GM18498 (cell line): ENCODE results near the gene SERAC1.
"Not testable (repeated sequence)": the region's sequence is repeated elsewhere in the genome, so short reads cannot be mapped to it uniquely, and the experiment has no call there.

Experiments used
- ATAC-seq: cut with Tn5 transposase; IDR thresholded peaks from one replicate; pipeline ENCODE4 v1.9.1; 2021; ENCODE audit warnings: mild to moderate bottlenecking, moderate library complexity; ENCODE audit not compliant: unreplicated experiment

Gene SERAC1

GRCh38 chr6:158175111-158175510 lies 7.0 kb upstream of the SERAC1 start:
- ATAC-seq, result no peak

DNA sequence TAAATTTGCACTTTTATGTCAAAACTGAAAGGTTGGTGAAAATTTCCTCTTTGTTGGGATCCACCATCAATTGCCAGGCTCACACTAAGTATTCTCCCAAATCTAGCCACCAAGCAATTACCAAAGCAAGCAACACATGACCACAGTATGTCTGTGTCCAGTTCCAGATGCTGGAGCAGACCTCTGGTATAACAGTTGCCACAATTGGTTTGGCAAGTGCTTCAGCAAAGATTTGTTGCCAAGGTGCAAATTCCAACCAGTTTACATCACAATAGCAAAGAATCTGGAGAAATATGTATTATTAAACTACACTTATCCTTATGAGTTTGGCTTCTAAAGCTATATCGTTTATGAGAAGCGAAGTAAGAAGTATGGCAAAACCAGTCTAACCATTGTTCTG lies 6.5 kb upstream of the SERAC1 start:
- ATAC-seq, result no peak

DNA sequence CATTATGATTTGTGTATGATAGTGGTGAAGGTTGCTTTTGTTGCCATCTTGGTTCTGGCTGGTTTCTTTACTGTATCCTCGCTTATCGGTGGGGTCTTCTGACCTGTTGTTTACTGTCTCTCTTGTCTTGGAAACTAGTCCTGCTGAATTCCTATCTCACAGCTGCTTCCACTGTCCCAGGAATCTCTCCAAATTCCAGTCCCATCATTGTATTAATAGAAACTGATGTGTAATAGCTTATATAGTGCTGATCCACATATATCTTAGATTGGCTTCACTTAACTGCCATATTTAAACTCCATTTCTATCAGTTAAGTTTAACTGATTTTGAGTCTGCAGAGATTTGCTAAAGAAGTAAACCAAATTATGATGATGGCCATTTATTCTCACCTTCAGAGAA lies 6.0 kb upstream of the SERAC1 start:
- ATAC-seq, result no peak

- ATAC-seq, result no peak
Observed at GRCh38 chr6:158172001-158172400, 3.9 kb upstream of the SERAC1 start.

- no peak for ATAC-seq
Observed at GRCh38 chr6:158170656-158171081, 2.6 kb upstream of the SERAC1 start.

DNA sequence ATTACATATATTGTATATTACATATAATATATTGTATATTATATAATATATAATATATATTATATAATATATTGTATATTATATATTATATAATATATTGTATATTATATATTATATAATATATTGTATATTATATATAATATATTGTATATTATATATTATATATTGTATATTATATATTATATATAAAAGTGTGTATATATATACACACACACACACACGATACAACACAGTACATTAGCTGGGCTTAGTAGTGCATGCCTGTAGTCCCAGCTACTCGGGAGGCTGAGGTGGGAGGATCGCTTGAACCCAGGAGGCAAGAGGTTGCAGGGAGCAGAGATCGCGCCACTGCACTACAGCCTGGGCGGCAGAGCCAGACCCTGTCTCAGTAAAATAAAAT lies 1.6 kb upstream of the SERAC1 start:
- ATAC-seq, result not testable (repeated sequence)

GRCh38 chr6:158165919-158166416 lies 2.1 kb downstream of the SERAC1 start:
- ATAC-seq, result no peak

- no peak for ATAC-seq
Observed at GRCh38 chr6:158164579-158165170, 3.4 kb downstream of the SERAC1 start.

DNA sequence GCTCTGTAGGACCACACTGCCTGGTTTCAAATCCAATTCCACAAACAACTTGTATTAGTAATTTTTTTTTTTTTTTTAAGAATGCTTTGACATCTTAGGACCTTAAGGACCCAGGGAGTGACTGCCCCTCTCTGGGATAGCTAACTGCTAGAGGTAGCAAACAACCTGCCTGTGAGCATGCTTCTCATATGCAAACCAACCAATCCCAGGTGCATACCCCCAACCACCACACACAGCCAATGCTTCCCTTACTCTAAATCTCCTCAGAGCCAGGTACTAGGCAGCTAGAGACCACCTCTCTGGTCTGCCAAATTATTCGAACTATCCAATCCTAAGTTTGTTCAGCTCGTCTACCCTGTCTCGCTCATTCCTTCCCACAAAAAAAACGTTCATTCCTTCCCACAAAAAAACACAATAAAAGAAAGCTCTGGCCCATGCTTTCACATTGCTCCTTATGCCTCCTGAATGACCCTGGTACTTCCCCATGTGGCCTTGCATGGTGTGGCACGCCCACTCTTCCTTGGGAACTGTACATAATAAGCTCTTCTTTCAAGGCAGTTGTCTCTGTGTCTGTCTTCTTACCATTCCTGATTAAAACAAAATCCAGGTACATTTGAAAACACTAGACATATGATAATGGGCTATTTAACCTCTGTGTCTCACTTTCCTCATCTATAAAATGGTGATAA lies 6.4 kb downstream of the SERAC1 start:
- ATAC-seq, result no peak

GRCh38 chr6:158160932-158161539 lies 7.0 kb downstream of the SERAC1 start:
- no peak for ATAC-seq

GRCh38 chr6:158158748-158159147 lies 9.3 kb downstream of the SERAC1 start:
- ATAC-seq, result no peak

GRCh38 chr6:158158123-158158522 lies 9.9 kb downstream of the SERAC1 start:
- no peak for ATAC-seq

DNA sequence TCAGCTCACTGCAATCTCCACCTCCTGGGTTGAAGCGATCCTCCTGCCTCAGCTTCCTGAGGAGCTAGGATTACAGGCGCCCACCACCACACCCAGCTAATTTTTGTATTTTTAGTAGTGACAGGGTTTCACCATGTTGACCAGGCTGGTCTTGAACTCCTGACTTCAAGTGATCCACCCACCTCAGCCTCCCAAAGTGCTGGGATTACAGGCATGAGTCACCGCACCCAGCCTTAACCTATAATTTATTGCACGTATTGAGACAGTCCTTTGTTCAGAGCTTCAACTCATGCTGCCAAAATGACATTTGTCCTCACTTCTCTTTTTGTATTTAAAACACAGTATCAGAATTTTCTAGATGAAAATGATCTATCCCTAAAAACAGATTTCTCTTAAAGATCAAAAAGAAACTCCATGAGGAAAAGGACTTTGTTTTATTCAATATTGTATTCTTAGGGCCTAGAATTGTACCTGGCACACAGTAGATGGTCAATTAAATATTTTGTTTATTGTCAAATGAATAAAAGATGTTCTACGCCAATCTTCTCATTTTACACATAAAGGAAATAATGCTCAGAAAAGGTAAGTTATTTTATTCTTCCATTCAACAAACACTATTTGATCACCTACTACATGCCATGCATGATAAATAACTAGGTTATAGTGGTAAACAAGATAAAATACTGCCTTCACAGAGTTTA lies 10.8 kb downstream of the SERAC1 start:
- no peak for ATAC-seq

DNA sequence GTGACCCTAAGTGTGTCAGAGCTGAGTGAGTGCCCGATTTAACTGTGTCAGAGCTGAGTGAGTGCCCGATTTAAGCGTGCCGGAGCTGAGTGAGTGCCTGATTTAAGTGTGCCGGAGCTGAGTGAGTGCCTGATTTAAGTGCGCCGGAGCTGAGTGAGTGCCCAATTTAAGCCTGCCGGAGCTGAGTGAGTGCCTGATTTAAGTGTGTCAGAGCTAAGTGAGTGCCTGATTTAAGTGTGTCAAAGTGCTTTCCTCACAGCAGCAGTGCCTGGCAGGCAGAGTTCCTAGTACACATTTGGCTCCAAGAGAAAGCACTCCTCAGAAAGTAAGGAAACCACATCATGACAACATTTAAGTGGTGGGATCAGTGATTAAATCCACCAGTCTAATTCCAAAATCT lies 13.2 kb downstream of the SERAC1 start:
- no peak for ATAC-seq

DNA sequence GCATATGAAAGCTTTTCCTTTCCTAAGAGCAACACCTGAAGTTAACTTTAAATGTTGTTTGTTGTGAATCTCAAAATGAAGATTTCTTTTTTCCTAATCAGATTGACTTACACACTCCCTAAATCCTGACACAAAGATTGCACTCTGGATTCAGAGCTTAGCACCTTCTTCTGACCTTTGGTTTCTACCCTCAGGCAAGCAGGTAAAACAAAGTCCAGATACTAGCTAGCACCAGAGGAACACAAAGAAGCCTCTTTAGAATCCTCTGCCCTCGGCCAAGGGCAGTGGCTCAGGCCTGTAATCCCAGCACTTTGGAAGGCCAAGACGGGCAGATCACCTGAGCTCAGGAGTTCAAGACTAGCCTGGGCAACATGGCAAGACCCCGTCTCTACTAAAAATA lies 14.5 kb downstream of the SERAC1 start:
- no peak for ATAC-seq

- no peak for ATAC-seq
Observed at GRCh38 chr6:158152659-158153058, 15.4 kb downstream of the SERAC1 start.

DNA sequence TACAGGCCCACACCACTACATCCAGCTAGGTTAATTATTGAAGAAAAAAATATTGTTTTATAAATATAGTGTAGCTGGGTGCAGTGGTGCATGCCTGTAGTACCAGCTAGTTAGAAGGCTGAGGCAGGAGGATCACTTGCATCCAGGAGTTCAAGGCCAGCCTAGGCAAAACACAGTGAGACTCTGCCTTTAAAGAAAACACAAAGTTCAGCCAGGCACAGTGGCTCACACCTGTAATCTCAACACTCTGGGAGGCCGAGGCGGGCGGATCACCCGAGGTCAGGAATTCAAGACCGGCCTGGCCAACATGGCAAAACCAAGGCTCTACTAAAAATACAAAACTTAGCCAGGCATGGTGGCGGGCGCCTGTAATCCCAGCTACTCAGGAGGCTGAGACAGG lies 16.0 kb downstream of the SERAC1 start:
- ATAC-seq, result not testable (repeated sequence)

- no peak for ATAC-seq
Observed at GRCh38 chr6:158150701-158151100, 17.4 kb downstream of the SERAC1 start.

GRCh38 chr6:158149641-158150040 lies 18.4 kb downstream of the SERAC1 start:
- no peak for ATAC-seq

DNA sequence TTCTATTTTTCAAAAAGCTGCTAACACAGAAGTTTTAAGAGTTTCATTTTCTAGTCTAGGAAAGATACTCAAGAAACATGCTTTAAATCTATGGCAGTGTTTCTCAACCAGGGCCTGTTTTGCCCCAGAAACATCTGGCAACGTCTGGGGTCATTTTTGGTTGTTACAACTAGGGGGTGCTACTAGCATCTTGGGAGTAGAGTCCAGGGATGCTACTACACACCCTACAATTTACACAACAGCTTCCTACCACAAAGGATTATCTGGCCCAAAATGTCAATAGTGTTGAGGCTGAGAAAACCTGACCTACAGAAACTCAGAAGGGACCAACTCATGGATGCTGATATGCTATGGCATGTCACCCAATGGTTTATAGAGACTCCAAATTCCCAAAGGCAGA lies 24.4 kb downstream of the SERAC1 start:
- ATAC-seq, result no peak

DNA sequence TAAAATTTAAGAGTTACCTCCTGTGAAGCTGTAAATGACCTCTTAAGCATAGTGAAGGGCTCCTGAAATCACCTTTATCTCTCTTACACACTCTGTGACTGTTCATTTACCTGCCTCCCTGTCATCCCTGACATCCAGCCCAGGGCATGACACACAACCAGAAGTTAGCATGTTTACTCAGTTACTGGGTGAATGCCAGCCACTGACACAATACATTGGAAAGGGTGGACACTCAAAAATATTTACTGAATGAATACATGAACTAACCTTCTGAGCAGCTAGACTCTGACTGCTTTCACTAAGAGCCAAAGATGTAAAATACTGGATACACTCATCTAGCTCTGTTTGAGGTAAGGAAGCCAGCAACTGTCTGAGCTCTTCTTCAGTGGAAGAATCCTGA lies 25.3 kb downstream of the SERAC1 start:
- ATAC-seq, result no peak

DNA sequence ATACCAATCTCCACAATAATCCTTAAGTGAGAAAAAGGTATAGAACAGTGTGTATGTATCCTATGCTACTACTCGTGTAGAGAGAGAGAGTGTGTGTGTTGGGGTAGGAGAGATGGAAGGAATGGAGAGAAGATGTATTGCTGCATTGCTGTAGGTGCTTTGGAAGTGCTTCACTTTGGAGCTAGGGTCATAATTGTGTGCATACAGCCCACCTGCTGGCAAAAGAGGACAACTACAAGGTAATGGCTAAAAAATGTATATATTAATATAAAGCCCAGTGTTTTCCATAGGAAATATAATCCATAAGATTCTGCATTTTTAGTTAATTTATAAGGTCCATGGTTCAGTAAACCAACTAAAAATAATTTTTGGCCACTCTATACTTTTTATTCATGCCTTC lies 36.1 kb downstream of the SERAC1 start:
- no peak for ATAC-seq
